Activated B cell treated with CpG ODN at 0.5 μM for 24 hours (primary cell): ENCODE results near the gene LAMA5. TPM values are rescaled to one million over a fixed set of nuclear protein-coding genes. Genes with fewer than 3 reads are reported as not detected.

Experiments
- ATAC-seq: fragments of 200-7000 bp; cut with Tn5 transposase; one replicate; pipeline ENCODE4 v1.10.0; 2021; ENCODE audit warnings: low read depth, mild to moderate bottlenecking, moderate library complexity
- CTCF ChIA-PET: fragments of 350-600 bp; sonication (Branson Sonifier 250); formaldehyde crosslinking; loops from one replicate; lab custom pipeline; 2021; ENCODE audit warnings: antibody characterized with exemption; lab: Charles Lee
- POLR2A ChIA-PET: fragments of 350-600 bp; sonication (Branson Sonifier 250); formaldehyde crosslinking; loops from one replicate; lab custom pipeline; 2021; ENCODE audit warnings: antibody characterized with exemption; lab: Charles Lee
- DNase-seq: peaks from one replicate; pipeline ENCODE4 v3.0.0; 2022
- H3K27ac Mint-ChIP-seq: one replicate; pipeline ENCODE4 v1.8.0; 2020; ENCODE audit warnings: mixed read lengths
- H3K27me3 Mint-ChIP-seq: one replicate; pipeline ENCODE4 v1.8.0; 2021; ENCODE audit warnings: mixed read lengths
- H3K36me3 Mint-ChIP-seq: one replicate; pipeline ENCODE4 v1.8.0; 2021; ENCODE audit warnings: low read depth, mixed read lengths
- H3K4me1 Mint-ChIP-seq: one replicate; pipeline ENCODE4 v1.8.0; 2021; ENCODE audit warnings: mixed read lengths
- H3K4me3 Mint-ChIP-seq: one replicate; pipeline ENCODE4 v1.8.0; 2020; ENCODE audit warnings: mild to moderate bottlenecking, mixed read lengths
- H3K9me3 Mint-ChIP-seq: one replicate; pipeline ENCODE4 v1.8.0; 2020; ENCODE audit warnings: mixed read lengths
- intact Hi-C: fragments of 100-400 bp; cut with micrococcal nuclease; formaldehyde crosslinking; loops from one replicate; pipeline ENCODE4 v1.15.1; 2024
- total RNA-seq: library from RNA; stranded (reverse); gene quantifications from 2 replicates; pipeline ENCODE4 v1.2.3, GENCODE V29; 2022
- TF ChIP-seq, protein P1 (sequence below): fragments of 200-600 bp; IDR thresholded peaks from one replicate; pipeline ENCODE4 v1.8.0; 2022; ENCODE audit warnings: antibody characterized with exemption, mild to moderate bottlenecking

Gene LAMA5
- total RNA-seq, 1 donor from 2014 or later = 24.8 TPM

DNA sequence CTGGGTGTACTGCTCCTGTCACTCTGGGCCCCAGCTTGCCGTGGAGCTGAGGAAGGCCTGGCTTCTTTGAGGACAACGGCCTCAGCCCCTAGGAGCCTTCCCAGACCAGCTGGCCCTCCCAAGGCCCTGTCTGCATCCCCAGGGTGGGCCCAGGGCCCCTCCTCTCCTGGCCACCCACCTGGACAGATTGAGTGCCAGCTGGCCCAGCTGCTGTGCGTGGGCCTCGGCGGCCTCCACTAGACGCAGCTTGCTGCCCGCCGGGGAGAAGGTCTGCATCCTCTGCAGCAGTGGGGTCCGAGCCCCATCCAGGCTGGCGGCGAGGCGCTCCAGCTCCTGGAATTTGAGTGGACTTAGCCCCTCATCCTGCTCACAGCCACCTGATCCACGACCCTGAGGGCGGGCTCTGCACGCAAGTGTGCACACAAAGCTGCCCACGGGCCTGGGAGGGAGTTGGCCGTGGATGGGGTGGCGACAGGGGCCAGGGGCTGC, 49.9 kb downstream of the LAMA5 start:
- TF ChIP-seq, protein P1, sequence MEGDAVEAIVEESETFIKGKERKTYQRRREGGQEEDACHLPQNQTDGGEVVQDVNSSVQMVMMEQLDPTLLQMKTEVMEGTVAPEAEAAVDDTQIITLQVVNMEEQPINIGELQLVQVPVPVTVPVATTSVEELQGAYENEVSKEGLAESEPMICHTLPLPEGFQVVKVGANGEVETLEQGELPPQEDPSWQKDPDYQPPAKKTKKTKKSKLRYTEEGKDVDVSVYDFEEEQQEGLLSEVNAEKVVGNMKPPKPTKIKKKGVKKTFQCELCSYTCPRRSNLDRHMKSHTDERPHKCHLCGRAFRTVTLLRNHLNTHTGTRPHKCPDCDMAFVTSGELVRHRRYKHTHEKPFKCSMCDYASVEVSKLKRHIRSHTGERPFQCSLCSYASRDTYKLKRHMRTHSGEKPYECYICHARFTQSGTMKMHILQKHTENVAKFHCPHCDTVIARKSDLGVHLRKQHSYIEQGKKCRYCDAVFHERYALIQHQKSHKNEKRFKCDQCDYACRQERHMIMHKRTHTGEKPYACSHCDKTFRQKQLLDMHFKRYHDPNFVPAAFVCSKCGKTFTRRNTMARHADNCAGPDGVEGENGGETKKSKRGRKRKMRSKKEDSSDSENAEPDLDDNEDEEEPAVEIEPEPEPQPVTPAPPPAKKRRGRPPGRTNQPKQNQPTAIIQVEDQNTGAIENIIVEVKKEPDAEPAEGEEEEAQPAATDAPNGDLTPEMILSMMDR = no peak
- no peak overlapping the region for H3K4me3 Mint-ChIP-seq
- peaks cover 9% of the 10 kb centered on the region for H3K36me3 Mint-ChIP-seq
- H3K27me3 Mint-ChIP-seq = no peaks in the 10 kb centered on the region
- ATAC-seq (no peak), DNase-seq (no peak)
- intact Hi-C loops = no loop called here
- ChIA-PET POLR2A (no interaction called here), CTCF (interaction anchor here (0.6 kb wide), 1 partner anchor 66 kb away, joined by 4 read pairs; no protein-coding TSS in a partner anchor)
- no peaks in the 10 kb centered on the region for H3K4me1 Mint-ChIP-seq
- H3K27ac Mint-ChIP-seq = no peak overlapping the region
- no peaks in the 10 kb centered on the region for H3K9me3 Mint-ChIP-seq

DNA sequence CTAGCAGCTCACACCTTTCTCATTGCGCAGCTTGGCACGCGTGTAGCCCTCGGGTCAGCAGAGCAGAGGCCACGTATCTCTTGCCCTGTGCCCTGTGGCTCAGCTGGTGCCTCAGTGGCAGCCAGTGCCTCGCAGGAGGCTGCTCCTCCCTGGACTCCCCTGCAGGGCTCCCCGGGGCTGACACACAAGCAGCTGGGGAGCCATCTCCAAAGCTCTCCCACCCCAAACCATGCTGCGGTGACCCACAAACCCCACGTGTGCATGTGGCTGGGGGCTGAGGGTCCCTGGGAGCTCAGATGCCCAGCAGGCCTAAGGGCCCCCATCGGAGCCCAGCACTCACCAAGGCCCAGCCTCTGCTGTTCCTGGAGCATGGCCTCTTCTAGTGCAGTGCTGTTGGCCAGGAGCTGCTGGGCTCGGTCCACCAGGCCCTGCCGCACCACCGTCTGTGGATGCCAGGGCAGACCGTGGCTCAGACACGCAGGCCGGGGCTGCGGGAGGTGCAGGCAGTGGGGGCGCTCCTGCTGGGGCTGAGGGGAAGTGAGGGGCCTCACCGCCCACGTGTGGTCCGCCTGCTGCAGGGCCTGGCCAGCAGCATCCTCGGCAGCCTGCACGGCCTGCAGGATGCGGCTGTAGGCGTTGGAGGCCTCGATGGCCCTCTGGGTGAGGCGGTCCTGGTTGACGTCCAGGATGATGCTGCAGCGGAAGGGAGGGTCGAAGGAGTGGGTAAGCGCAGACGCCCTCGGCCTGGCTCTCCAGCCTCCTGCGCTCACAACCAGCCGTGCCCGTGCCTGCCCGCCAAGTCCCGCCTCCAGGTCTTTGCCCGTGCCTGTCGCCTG, 50.6 kb downstream of the LAMA5 start:
- H3K4me1 Mint-ChIP-seq = no peaks in the 10 kb centered on the region
- POLR2A ChIA-PET = interaction anchor here (0.6 kb wide), 1 partner anchor 289 kb away, joined by 3 read pairs; no protein-coding TSS in a partner anchor
- peaks cover 9% of the 10 kb centered on the region for H3K36me3 Mint-ChIP-seq
- no peak for ATAC-seq
- no peak overlapping the region for H3K4me3 Mint-ChIP-seq
- TF ChIP-seq, protein P1 = no peak
- H3K9me3 Mint-ChIP-seq = no peaks in the 10 kb centered on the region
- no peaks in the 10 kb centered on the region for H3K27me3 Mint-ChIP-seq
- intact Hi-C loops = no loop called here
- CTCF ChIA-PET = interaction anchor here (0.6 kb wide), 1 partner anchor 66 kb away, joined by 4 read pairs; no protein-coding TSS in a partner anchor
- no peak overlapping the region for H3K27ac Mint-ChIP-seq
- DNase-seq = no peak

DNA sequence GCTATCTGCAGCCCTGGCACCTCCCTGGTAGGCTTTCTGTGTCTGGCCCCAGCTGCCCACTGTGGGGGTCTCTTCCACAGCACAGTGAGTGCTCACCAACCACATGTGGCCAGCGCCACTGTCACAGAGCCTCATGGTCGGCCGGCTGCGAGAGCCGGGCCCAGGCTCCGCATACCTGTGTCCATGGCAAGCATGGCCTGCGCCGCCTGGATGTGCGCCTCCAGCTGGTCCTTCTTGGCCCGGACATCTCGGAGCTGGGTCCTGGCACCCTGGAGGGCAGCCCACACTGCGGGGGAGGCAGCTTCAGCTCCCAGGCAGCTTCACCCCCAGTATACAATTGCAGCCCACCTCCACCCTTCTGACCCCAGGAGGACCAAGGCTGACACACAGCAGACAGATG, 51.3 kb downstream of the LAMA5 start:
- DNase-seq (no peak), ATAC-seq (no peak)
- no peak overlapping the region for H3K4me3 Mint-ChIP-seq
- CTCF ChIA-PET = no interaction called here
- intact Hi-C loops = no loop called here
- POLR2A ChIA-PET = interaction anchor here (0.6 kb wide), 1 partner anchor 290 kb away, joined by 3 read pairs; no protein-coding TSS in a partner anchor
- H3K27me3 Mint-ChIP-seq = no peaks in the 10 kb centered on the region
- no peak overlapping the region for H3K27ac Mint-ChIP-seq
- no peaks in the 10 kb centered on the region for H3K4me1 Mint-ChIP-seq
- no peaks in the 10 kb centered on the region for H3K9me3 Mint-ChIP-seq
- H3K36me3 Mint-ChIP-seq = peaks cover 9% of the 10 kb centered on the region
- TF ChIP-seq, protein P1 = no peak

DNA sequence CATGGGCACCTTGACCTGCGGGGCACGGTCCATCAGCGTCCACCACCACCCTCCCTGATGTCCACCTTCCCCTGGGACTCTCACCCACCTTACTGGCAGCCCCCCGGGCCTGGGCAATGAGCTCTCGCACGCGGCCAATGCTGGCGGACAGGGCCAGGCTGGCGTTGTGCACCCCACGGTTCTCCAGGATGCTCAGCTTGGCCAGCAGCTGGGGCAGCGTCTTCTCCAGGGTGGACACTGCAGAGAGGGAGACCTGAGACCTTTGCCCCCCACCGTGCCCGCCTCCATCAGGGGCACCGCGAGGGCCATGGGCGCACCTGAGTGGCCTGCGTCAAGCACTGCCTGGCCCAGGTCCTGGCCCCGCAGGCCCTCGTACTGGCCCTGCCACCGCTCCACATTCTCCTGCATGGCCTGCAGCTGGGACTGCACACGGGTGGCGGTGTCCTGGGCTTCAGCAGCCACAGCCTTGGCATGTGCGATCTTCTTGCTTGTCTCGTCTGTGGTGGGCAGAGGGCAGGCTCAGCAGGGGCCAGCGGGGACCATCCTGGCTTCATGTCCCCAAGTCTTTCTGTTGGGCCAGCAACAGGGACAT, 52.3 kb downstream of the LAMA5 start:
- H3K4me1 Mint-ChIP-seq = no peaks in the 10 kb centered on the region
- TF ChIP-seq, protein P1 = no peak
- no peak overlapping the region for H3K27ac Mint-ChIP-seq
- ATAC-seq (no peak), DNase-seq (no peak)
- ChIA-PET POLR2A (no interaction called here), CTCF (no interaction called here)
- intact Hi-C loops = no loop called here
- no peaks in the 10 kb centered on the region for H3K27me3 Mint-ChIP-seq
- H3K4me3 Mint-ChIP-seq = no peak overlapping the region
- no peaks in the 10 kb centered on the region for H3K9me3 Mint-ChIP-seq
- peaks cover 9% of the 10 kb centered on the region for H3K36me3 Mint-ChIP-seq

DNA sequence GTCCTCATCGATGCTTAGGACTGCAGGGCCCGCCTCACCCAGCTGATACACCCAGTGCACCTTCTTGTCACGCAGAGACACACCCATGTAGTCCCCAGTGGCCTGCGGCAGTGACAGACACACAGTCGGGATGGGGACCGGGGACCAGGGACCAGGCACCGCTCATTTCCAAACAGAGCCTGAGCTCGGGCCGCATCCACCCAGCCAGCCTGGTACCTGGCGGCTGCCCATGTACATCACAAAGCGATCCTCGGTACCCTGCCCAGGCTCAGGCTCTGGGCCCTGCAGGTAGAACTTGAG, 52.8 kb downstream of the LAMA5 start:
- DNase-seq (no peak), ATAC-seq (no peak)
- intact Hi-C loops = no loop called here
- Mint-ChIP-seq H3K9me3 (no peaks in the 10 kb centered on the region), H3K36me3 (peaks cover 8% of the 10 kb centered on the region), H3K27ac (no peak overlapping the region), H3K4me1 (no peaks in the 10 kb centered on the region), H3K27me3 (no peaks in the 10 kb centered on the region), H3K4me3 (no peak overlapping the region)
- TF ChIP-seq, protein P1 = no peak
- ChIA-PET POLR2A (no interaction called here), CTCF (no interaction called here)
